Stimulated activated CD8-positive, alpha-beta memory T cell treated with anti-CD3 and anti-CD28 coated beads, Interleukin-12 subunit alpha, Interleukin-12 subunit beta, amount 100 ng/mL, for 24 hours (primary cell): ENCODE measurements around the gene OPRL1.

Experiments
- DNase-seq: peaks from one replicate; pipeline ENCODE4 v3.0.0-alpha.2; 2020; ENCODE audit errors: extremely low read depth

Gene OPRL1

DNA sequence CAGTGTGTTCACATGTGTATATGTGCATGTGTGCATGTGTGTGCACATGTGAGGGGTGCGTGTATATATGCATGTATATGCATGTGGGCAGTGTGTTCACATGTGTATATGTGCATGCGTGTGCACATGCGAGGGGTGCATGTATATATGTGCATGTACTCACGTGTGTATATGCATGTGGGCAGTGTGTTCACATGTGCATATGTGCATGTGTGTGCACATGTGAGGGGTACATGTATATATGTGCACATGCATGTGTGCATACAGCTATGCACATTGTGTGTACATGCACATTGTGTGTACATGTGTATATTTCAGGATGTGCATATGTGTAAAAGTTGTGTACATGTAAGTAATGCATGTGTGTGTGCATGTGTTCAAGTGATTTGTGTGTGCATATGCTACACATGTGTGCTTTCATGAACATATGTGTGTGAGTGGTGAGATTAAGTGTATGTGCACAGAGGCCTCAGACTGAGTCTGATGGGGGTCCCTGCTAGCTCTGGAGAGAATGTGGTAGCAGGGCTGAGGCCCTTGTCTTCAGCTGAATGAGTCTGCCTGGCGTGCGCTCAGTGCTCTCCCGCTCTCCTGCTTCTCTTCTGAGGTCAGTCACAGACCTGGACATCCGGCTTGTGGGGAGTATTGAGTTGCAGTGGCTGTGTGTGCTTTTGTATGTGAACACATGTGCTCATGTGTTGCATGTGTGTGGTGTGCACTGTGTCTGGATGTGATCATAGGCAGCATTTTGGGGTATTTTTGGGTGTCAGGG is 64.4 kb downstream of the OPRL1 start:
- DNase-seq, result no peak

DNA sequence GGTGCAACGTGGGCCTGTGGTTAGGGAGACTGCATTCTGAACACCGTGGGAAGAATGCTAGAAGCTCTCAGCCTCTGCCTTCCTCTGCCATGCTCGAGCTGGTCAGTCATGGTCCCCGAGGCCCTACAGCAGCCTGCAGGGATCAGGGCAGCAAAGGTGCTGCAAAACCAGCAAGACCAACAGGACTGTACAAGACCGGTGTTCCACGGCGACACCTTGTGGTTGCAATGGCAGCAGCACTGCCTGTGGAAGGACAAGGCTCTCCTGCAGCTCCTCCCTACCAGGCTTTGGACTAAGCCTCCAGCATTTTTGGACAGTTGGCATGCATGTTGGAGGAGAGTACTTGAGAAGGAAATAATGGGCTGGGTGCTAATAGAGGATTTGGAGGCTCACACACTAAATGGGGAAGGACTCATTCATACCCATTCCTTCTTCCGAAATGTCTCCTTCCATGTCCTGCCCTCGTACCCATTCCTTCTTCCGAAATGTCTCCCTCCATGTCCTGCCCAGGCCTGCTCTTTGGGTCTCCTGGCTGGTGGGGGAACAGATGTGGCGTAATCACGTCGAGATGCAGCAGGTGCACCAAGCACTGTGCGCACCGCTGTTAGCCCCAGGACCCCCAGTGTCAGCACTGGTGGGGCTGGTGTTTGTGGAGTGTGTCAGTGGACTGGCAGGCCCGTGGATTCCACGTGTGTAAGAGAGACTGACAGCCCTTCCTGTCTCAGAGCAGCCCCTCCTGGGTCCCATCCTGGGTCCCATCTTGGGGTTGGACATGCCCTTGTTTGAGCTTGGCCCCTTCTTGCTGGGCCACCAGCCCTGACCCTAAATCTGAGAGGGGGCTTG is 65.8 kb downstream of the OPRL1 start:
- no peak for DNase-seq

DNA sequence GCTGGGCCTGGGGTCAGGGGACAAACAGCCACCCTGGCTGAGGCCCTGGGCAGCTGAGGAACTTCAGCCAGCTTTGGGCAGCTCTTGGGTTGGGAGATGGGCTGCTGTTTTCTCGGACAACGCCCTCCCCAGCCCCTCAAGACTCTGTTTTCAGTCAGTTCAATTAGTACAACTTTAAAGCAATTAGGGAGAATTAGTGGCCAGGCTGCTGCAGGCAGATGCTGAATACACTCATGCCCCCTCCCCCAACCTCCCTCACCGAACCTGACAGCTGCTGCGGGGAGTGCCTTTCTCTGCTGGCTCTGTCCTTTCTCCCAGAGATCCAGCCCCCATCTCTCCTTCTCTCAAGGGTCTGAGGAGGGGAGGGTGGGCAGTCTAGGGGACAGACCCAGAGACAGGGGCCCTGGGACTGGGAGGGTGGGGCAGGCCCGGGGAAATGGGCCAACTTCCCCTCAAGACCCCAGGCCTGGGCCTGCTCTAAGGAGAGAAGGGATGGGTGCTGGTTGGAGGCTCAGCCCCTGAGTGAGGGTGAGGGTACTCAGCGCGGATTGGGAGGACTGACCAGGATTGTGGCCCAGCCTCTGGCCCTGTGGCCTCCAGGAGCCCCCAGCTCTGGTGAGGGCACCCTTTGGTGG is 66.5 kb downstream of the OPRL1 start:
- DNase-seq, result no peak

DNA sequence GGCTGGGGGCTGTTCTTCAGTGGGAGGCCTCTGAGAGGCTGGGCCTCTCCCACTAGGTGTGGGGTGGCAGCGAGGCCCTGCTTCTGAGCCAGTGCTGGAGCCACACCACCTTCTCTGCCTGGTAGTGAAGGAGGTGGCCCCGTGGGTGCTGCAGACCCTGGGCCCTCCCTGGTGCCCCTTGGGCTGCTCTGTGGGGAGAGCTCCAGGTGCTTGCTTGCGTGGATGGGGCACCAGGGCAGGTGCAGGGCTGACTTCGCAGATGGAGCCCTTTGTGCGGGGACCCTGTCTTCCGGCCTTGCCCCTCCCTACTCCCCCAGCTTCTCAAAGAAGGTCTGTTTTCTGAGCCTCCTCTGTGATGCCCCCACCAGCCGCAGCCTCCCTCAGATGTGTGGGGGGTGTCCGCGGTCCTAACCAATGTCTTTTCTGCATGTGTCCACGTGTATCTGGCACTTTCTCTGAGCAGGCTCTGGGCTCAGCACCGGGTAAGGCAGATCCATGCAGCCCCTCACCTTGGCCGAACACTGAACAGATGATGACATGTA is 67.1 kb downstream of the OPRL1 start:
- no peak for DNase-seq

DNA sequence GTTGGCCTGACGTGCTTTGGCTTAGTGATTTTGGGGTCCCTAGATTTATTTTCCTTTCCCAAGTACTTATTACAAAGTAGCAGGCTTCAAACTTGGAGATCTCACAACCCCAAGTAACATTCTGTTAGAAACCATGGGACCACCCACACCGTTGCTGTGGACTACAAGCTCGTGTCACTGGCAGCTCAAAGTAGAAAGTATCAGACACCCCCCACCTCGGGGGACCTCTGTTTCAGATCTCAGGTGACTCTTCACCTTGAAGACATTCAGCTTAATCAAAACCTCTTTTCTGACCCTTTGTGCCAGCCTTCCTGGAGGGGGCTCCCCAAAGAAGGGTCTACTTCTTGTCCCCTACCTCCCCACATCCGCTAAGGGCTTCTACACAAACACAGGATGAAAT is 68.7 kb downstream of the OPRL1 start:
- DNase-seq, result no peak

DNA sequence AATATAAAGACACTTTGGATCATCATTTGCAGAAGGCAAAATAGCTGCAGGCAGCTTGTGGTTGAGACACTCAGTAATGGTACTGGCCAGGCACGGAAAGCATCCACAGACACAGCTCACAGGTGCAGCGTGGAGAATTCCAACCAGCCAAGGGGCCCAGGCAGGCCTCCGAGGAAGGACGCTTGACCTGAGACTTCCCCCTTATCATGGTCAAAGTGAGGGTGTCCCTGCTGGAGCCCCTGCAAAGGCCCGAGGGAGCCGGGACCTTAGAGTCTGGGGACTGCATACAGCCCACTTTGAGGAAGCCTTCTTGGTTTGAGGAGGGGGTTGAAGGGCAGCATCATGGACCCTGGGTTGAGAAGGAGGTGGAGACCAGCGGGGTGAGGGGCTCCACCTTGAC is 69.3 kb downstream of the OPRL1 start:
- no peak for DNase-seq

DNA sequence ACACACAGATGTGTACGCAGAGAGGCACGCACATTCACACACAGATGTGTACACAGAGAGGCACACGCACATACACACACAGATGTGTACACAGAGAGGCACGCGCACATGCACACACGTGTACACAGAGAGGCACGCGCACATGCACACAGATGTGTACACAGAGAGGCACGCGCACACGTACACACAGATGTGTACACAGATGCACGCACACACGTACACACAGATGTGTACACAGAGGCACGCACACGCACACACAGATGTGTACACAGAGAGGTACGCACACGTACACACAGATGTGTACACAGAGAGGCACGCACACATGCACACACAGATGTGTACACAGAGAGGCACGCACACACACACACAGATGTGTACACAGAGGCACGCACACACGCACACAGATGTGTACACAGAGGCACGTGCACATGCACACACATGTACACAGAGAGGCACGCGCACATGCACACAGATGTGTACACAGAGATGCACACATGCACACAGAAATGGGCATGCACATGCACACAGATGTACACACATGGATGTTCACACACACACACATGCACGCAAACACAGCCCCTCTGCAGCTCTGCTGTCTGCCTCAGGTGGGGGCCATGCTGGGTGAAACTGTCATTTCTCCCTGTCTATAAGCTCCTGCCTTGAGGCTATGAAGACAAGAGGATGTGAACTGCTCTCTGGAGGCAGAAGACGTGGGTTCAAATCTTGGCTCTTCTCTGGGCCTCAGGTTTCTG is 70.1 kb downstream of the OPRL1 start:
- no peak for DNase-seq
